Stimulated activated naive CD8-positive, alpha-beta T cell treated with anti-CD3 and anti-CD28 coated beads, Interleukin-15, Interleukin-2, amounts not matched to agents 100 U/mL and 50 U/mL, for 24 hours (primary cell): Measurements from ENCODE around the gene GRK7.

Source experiments
- ATAC-seq: fragments of 150-1000 bp; cut with Tn5 transposase; one replicate; pipeline ENCODE4 v1.10.0; 2021
- DNase-seq: peaks from one replicate; pipeline ENCODE4 v3.0.0; 2021

Gene GRK7

GRCh38 chr3:141763088-141763750 lies at the start of gene GRK7:
TSS of gene GRK7 (plus strand) at chr3:141763408. CDS start at chr3:141778285, 14,877 bp downstream.
- ATAC-seq: no peak
- no peak for DNase-seq

- DNase-seq: no peak
- no peak for ATAC-seq
These were observed 48.5 kb upstream of the GRK7 start for GRCh38 chr3:141714671-141715070.

GRCh38 chr3:141722081-141722480 lies 41.1 kb upstream of the GRK7 start:
- ATAC-seq (no peak), DNase-seq (no peak)

- ATAC-seq (no peak), DNase-seq (no peak)
These were observed 40.6 kb upstream of the GRK7 start for GRCh38 chr3:141722648-141723047.

- ATAC-seq (no peak), DNase-seq (no peak)
These were observed 40.0 kb upstream of the GRK7 start for GRCh38 chr3:141723255-141723654.

GRCh38 chr3:141724186-141724585 lies 39.0 kb upstream of the GRK7 start:
- DNase-seq (no peak), ATAC-seq (no peak)

- ATAC-seq (no peak), DNase-seq (no peak)
These were observed 38.2 kb upstream of the GRK7 start for GRCh38 chr3:141725036-141725435.

GRCh38 chr3:141726483-141726882 lies 36.7 kb upstream of the GRK7 start:
- no peak for ATAC-seq
- no peak for DNase-seq

GRCh38 chr3:141728355-141728892 lies 34.8 kb upstream of the GRK7 start:
- no peak for DNase-seq

GRCh38 chr3:141729240-141729639 lies 34.0 kb upstream of the GRK7 start:
- no peak for DNase-seq

More at GRCh38 chr3:141728355-141728892, 34.8 kb upstream of the GRK7 start:
- no peak for ATAC-seq

GRCh38 chr3:141735176-141735575 lies 28.0 kb upstream of the GRK7 start:
- no peak for ATAC-seq

More at GRCh38 chr3:141729240-141729639, 34.0 kb upstream of the GRK7 start:
- no peak for ATAC-seq

GRCh38 chr3:141735770-141736465 lies 27.3 kb upstream of the GRK7 start:
- DNase-seq: no peak
- no peak for ATAC-seq

More at GRCh38 chr3:141735176-141735575, 28.0 kb upstream of the GRK7 start:
- no peak for DNase-seq

- no peak for ATAC-seq
- DNase-seq: no peak
These were observed 26.1 kb upstream of the GRK7 start for GRCh38 chr3:141737093-141737492.

GRCh38 chr3:141737678-141738021 lies 25.6 kb upstream of the GRK7 start:
- DNase-seq (no peak), ATAC-seq (no peak)

GRCh38 chr3:141738022-141738890 lies 25.0 kb upstream of the GRK7 start, which contains the start of gene RNF7:
TSS of gene RNF7 (plus strand) at chr3:141738298. CDS start at chr3:141738342, 44 bp downstream.
- peak; percentile 97 for DNase-seq
- ATAC-seq: peak; percentile 97

- ATAC-seq (no peak), DNase-seq (peak; percentile 21)
These were observed 24.3 kb upstream of the GRK7 start for GRCh38 chr3:141738891-141739363.

GRCh38 chr3:141739731-141740130 lies 23.5 kb upstream of the GRK7 start:
- DNase-seq (no peak), ATAC-seq (no peak)

- DNase-seq (no peak), ATAC-seq (no peak)
These were observed 22.9 kb upstream of the GRK7 start for GRCh38 chr3:141740349-141740748.

GRCh38 chr3:141743305-141743704 lies 19.9 kb upstream of the GRK7 start:
- ATAC-seq (no peak), DNase-seq (no peak)

- ATAC-seq: peak; percentile 61
These were observed 16.2 kb upstream of the GRK7 start for GRCh38 chr3:141746962-141747361.

GRCh38 chr3:141753399-141753798 lies 9.8 kb upstream of the GRK7 start:
- DNase-seq (no peak), ATAC-seq (no peak)

More at GRCh38 chr3:141746962-141747361, 16.2 kb upstream of the GRK7 start:
- DNase-seq: no peak

GRCh38 chr3:141754032-141754431 lies 9.2 kb upstream of the GRK7 start:
- no peak for DNase-seq
- no peak for ATAC-seq
